NCI-H2227 treated with DMSO at 0.1 percent for 48 hours (cell line): Measurements from ENCODE around the gene COQ8B.
"Not testable (repeated sequence)": the region's sequence is repeated elsewhere in the genome, so short reads cannot be mapped to it uniquely, and the experiment has no call there.

Source experiments
- DNase-seq: peaks from one replicate; lab custom pipeline; 2025; lab: John Stamatoyannopoulos, UW

COQ8B gene

GRCh38 chr19:40716482-40717324 lies at the start of gene COQ8B, which contains the start of gene ITPKC:
TSS of gene COQ8B (minus strand) at chr19:40716886. CDS start at chr19:40714632, 2,254 bp downstream.
TSS of gene ITPKC (plus strand) at chr19:40717112. CDS start at chr19:40717136, 24 bp downstream.
- DNase-seq: peak; percentile 99

- DNase-seq: not testable (repeated sequence)
Measured at GRCh38 chr19:40766385-40766784, 49.7 kb upstream of the COQ8B start.

- DNase-seq: no peak
Measured at GRCh38 chr19:40763963-40764362, 47.3 kb upstream of the COQ8B start.

GRCh38 chr19:40763526-40763925 lies 46.8 kb upstream of the COQ8B start:
- no peak for DNase-seq

- DNase-seq: no peak
Measured at GRCh38 chr19:40762754-40763470, 46.2 kb upstream of the COQ8B start.

- DNase-seq: no peak
Measured at GRCh38 chr19:40759352-40759751, 42.7 kb upstream of the COQ8B start.

- DNase-seq: no peak
Measured at GRCh38 chr19:40758491-40758890, 41.8 kb upstream of the COQ8B start.

GRCh38 chr19:40756502-40757110 lies 39.9 kb upstream of the COQ8B start:
- no peak for DNase-seq

- DNase-seq: no peak
Measured at GRCh38 chr19:40755791-40756190, 39.1 kb upstream of the COQ8B start.

- no peak for DNase-seq
Measured at GRCh38 chr19:40755248-40755624, 38.5 kb upstream of the COQ8B start.

GRCh38 chr19:40754611-40755247 lies 38.0 kb upstream of the COQ8B start:
- no peak for DNase-seq

GRCh38 chr19:40752257-40752781 lies 35.6 kb upstream of the COQ8B start:
- no peak for DNase-seq

- peak; percentile 100 for DNase-seq
Measured at GRCh38 chr19:40750874-40751537, 34.3 kb upstream of the COQ8B start, which contains the start of gene SNRPA. TSS of gene SNRPA (plus strand) at chr19:40751203. CDS start at chr19:40751409, 206 bp downstream.

GRCh38 chr19:40750058-40750873 lies 33.6 kb upstream of the COQ8B start, which contains the start of gene ACTMAP:
TSS of gene ACTMAP (minus strand) at chr19:40750477. CDS start at chr19:40749803, 674 bp downstream.
- peak; percentile 100 for DNase-seq

- no peak for DNase-seq
Measured at GRCh38 chr19:40747536-40747935, 30.9 kb upstream of the COQ8B start.

GRCh38 chr19:40745402-40745780 lies 28.7 kb upstream of the COQ8B start:
- DNase-seq: no peak

GRCh38 chr19:40744554-40745401 lies 28.1 kb upstream of the COQ8B start:
- DNase-seq: no peak

GRCh38 chr19:40743926-40744325 lies 27.2 kb upstream of the COQ8B start:
- DNase-seq: no peak

GRCh38 chr19:40742886-40743285 lies 26.2 kb upstream of the COQ8B start:
- DNase-seq: no peak
